ENCODE results near the gene PROM1.

DNA sequence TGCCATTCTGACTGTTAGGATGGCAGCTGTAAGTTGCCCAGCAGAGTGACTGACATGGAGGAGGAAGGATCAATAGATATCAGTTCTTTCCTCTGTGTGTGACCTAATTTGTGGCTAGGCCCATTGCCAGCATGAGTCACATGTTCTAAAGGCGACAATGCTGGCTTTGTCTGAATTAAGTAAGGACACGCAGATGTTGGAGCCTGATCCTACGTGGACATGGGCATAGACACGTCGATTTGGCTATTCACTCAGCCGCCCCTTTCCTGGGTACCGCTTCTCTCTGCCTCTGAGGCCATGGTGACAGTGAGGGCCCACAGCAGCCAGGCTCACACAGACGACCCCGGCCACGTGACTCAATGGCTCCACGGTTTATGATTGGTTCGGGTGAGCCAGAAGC, 16.3 kb downstream of the PROM1 start:
- TF ChIP-seq, protein P1, sequence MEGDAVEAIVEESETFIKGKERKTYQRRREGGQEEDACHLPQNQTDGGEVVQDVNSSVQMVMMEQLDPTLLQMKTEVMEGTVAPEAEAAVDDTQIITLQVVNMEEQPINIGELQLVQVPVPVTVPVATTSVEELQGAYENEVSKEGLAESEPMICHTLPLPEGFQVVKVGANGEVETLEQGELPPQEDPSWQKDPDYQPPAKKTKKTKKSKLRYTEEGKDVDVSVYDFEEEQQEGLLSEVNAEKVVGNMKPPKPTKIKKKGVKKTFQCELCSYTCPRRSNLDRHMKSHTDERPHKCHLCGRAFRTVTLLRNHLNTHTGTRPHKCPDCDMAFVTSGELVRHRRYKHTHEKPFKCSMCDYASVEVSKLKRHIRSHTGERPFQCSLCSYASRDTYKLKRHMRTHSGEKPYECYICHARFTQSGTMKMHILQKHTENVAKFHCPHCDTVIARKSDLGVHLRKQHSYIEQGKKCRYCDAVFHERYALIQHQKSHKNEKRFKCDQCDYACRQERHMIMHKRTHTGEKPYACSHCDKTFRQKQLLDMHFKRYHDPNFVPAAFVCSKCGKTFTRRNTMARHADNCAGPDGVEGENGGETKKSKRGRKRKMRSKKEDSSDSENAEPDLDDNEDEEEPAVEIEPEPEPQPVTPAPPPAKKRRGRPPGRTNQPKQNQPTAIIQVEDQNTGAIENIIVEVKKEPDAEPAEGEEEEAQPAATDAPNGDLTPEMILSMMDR (IDR thresholded peaks at IDR 0.05): no peak
- TF ChIP-seq EZH2 (IDR thresholded peaks at IDR 0.05) (no peak), EZH2phosphoT487 (IDR thresholded peaks at IDR 0.05) (no peak)

Data from neural progenitor cell (in vitro differentiated cells).